ENCODE results near the gene ATP1B1. TPM values are rescaled to one million over a fixed set of nuclear protein-coding genes. Genes with fewer than 3 reads are reported as not detected.
A peak's percentile ranks its signal among the peaks of the same experiment; 100 is the strongest.

The ATP1B1 gene
- total and polyA plus RNA-seq, 2 of the 13 experiments (the other 11 are each of a cell fraction or from before 2014, with no cell fraction given), result 134 to 135 TPM

DNA sequence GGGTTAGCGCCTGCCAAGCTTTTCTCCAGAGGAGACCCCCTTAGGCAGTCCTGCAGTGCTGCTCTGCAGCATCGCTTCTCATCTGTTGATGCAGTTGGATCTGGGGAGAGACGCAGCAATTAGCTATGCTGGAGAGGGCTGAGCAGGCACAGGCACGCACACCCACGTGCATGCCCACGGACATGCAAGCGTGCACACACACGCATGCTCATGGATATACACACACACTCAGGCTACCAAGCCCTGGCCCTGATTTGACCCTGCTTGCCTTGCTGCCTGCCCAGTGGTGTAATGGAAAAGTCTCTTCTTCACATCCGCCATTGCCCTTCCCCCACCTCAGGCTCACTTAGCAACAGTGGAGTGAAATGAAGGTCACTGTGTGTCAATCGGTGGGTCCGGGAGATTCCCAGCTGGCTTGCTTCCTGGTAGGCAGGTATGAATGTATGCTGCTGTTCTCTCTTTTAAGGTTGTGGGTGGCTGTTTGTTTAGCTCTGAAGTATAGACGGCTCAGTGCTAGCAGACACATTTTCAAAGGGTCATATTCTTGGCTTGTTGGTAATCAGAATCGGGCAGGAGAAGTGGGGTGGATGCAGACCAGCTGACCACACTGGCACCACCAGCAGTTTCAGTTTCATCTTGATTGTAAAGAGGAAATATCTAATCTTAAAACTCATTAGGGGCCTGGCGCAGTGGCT is 9.5 kb downstream of the ATP1B1 start (continued):
- TF ChIP-seq, protein P1, sequence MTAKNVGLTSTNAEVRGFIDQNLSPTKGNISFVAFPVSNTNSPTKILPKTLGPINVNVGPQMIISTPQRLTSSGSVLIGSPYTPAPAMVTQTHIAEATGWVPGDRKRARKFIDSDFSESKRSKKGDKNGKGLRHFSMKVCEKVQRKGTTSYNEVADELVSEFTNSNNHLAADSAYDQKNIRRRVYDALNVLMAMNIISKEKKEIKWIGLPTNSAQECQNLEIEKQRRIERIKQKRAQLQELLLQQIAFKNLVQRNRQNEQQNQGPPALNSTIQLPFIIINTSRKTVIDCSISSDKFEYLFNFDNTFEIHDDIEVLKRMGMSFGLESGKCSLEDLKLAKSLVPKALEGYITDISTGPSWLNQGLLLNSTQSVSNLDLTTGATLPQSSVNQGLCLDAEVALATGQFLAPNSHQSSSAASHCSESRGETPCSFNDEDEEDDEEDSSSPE (CRISPR knock-in tag; IDR thresholded peaks at IDR 0.05), result no peak
- TF ChIP-seq ZNF543 (CRISPR knock-in tag; IDR thresholded peaks at IDR 0.05), result no peak
- TF ChIP-seq ZMYM2 (CRISPR knock-in tag; IDR thresholded peaks at IDR 0.05), result peak; percentile 54; the same call in 1 of the 2 replicates
- TF ChIP-seq ZNF317 (CRISPR knock-in tag; IDR thresholded peaks at IDR 0.05), result peak; percentile 43; the same call in 1 of the 2 replicates
- TF ChIP-seq ZNF761 (CRISPR knock-in tag; conservative IDR thresholded peaks at IDR 0.05), result no peak
- TF ChIP-seq, protein P2, sequence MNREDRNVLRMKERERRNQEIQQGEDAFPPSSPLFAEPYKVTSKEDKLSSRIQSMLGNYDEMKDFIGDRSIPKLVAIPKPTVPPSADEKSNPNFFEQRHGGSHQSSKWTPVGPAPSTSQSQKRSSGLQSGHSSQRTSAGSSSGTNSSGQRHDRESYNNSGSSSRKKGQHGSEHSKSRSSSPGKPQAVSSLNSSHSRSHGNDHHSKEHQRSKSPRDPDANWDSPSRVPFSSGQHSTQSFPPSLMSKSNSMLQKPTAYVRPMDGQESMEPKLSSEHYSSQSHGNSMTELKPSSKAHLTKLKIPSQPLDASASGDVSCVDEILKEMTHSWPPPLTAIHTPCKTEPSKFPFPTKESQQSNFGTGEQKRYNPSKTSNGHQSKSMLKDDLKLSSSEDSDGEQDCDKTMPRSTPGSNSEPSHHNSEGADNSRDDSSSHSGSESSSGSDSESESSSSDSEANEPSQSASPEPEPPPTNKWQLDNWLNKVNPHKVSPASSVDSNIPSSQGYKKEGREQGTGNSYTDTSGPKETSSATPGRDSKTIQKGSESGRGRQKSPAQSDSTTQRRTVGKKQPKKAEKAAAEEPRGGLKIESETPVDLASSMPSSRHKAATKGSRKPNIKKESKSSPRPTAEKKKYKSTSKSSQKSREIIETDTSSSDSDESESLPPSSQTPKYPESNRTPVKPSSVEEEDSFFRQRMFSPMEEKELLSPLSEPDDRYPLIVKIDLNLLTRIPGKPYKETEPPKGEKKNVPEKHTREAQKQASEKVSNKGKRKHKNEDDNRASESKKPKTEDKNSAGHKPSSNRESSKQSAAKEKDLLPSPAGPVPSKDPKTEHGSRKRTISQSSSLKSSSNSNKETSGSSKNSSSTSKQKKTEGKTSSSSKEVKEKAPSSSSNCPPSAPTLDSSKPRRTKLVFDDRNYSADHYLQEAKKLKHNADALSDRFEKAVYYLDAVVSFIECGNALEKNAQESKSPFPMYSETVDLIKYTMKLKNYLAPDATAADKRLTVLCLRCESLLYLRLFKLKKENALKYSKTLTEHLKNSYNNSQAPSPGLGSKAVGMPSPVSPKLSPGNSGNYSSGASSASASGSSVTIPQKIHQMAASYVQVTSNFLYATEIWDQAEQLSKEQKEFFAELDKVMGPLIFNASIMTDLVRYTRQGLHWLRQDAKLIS (CRISPR knock-in tag; IDR thresholded peaks at IDR 0.05), result no peak
- TF ChIP-seq HDAC2 (CRISPR knock-in tag; IDR thresholded peaks at IDR 0.05), result peak; percentile 88
- no peak for TF ChIP-seq ZNF451 (CRISPR knock-in tag; IDR thresholded peaks at IDR 0.05)
- TF ChIP-seq ETV5 (CRISPR knock-in tag; IDR thresholded peaks at IDR 0.05; ENCODE audit: borderline replicate concordance), result peak; percentile 87
- TF ChIP-seq, protein P3, sequence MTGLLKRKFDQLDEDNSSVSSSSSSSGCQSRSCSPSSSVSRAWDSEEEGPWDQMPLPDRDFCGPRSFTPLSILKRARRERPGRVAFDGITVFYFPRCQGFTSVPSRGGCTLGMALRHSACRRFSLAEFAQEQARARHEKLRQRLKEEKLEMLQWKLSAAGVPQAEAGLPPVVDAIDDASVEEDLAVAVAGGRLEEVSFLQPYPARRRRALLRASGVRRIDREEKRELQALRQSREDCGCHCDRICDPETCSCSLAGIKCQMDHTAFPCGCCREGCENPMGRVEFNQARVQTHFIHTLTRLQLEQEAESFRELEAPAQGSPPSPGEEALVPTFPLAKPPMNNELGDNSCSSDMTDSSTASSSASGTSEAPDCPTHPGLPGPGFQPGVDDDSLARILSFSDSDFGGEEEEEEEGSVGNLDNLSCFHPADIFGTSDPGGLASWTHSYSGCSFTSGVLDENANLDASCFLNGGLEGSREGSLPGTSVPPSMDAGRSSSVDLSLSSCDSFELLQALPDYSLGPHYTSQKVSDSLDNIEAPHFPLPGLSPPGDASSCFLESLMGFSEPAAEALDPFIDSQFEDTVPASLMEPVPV (CRISPR knock-in tag; IDR thresholded peaks at IDR 0.05), result no peak
- peak; percentile 79 for TF ChIP-seq ELF1 (CRISPR knock-in tag; IDR thresholded peaks at IDR 0.05)
- TF ChIP-seq AGO1 (IDR thresholded peaks at IDR 0.05; ENCODE audit: low read depth, low read length, poor library complexity, severe bottlenecking), result no peak
- peak; percentile 67; the same call in 1 of the 2 replicates for TF ChIP-seq CBFB (CRISPR knock-in tag; IDR thresholded peaks at IDR 0.05)
- no peak for TF ChIP-seq GABPA (IDR thresholded peaks at IDR 0.05; ENCODE audit: low read depth, low read length)
- TF ChIP-seq GABPA (CRISPR knock-in tag; IDR thresholded peaks at IDR 0.05; ENCODE audit: low read depth), result 0 out of 2 replicates have a peak, but pooled peaks have one; percentile 16
- peak; percentile 39; the same call in 1 of the 2 replicates for TF ChIP-seq ZNF143 (CRISPR knock-in tag; IDR thresholded peaks at IDR 0.05)
- TF ChIP-seq PHF8 (CRISPR knock-in tag; IDR thresholded peaks at IDR 0.05), result no peak
- TF ChIP-seq, protein P4, sequence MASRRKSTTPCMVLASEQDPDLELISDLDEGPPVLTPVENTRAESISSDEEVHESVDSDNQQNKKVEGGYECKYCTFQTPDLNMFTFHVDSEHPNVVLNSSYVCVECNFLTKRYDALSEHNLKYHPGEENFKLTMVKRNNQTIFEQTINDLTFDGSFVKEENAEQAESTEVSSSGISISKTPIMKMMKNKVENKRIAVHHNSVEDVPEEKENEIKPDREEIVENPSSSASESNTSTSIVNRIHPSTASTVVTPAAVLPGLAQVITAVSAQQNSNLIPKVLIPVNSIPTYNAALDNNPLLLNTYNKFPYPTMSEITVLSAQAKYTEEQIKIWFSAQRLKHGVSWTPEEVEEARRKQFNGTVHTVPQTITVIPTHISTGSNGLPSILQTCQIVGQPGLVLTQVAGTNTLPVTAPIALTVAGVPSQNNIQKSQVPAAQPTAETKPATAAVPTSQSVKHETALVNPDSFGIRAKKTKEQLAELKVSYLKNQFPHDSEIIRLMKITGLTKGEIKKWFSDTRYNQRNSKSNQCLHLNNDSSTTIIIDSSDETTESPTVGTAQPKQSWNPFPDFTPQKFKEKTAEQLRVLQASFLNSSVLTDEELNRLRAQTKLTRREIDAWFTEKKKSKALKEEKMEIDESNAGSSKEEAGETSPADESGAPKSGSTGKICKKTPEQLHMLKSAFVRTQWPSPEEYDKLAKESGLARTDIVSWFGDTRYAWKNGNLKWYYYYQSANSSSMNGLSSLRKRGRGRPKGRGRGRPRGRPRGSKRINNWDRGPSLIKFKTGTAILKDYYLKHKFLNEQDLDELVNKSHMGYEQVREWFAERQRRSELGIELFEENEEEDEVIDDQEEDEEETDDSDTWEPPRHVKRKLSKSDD (CRISPR knock-in tag; IDR thresholded peaks at IDR 0.05; ENCODE audit: low read depth), result peak; percentile 72; the same call in 1 of the 2 replicates
- peak; percentile 74 for TF ChIP-seq HDAC1 (CRISPR knock-in tag; IDR thresholded peaks at IDR 0.05)
- TF ChIP-seq NCOR1 (IDR thresholded peaks at IDR 0.05; ENCODE audit: borderline replicate concordance, low read length), result peak; percentile 78; the same call in 1 of the 2 replicates
- peak; percentile 99 for TF ChIP-seq RXRA (CRISPR knock-in tag; IDR thresholded peaks at IDR 0.05)
- TF ChIP-seq ZNF737 (CRISPR knock-in tag; IDR thresholded peaks at IDR 0.05; ENCODE audit: borderline replicate concordance), result no peak
